AG04450 (cell line): Measurements from ENCODE around the gene NEURL2. TPM values are rescaled to one million over a fixed set of nuclear protein-coding genes. Genes with fewer than 3 reads are reported as not detected.

Source experiments
- CTCF ChIA-PET: fragments of 300-600, 350-600 bp; formaldehyde crosslinking; extraction: SDS; loops from one replicate; lab custom pipeline; 2022; ENCODE audit warnings: antibody characterized with exemption, inconsistent platforms; lab: Charles Lee
- POLR2A ChIA-PET: fragments of 350-600 bp; formaldehyde crosslinking; extraction: SDS; loops from one replicate; lab custom pipeline; 2021; ENCODE audit warnings: antibody characterized with exemption, inconsistent platforms; lab: Yijun Ruan, JAX
- DNase-seq: peaks from one replicate; pipeline ENCODE4 v3.0.0-alpha.2; 2011; ENCODE audit warnings: low read depth, low spot score
- H3K27ac ChIP-seq: one replicate; pipeline ENCODE4 v1.5.1; 2012; ENCODE audit warnings: low read depth, low read length, control low read depth
- H3K27me3 ChIP-seq: one replicate; pipeline ENCODE4 v1.6.0; 2012; ENCODE audit warnings: low read length; ENCODE audit not compliant: control insufficient read depth, insufficient read depth
- H3K4me3 ChIP-seq: 2 replicates; pipeline ENCODE4 v1.5.1; 2011; ENCODE audit warnings: mild to moderate bottlenecking, low read depth, low read length, control low read depth
- H3K9me3 ChIP-seq: 2 replicates; pipeline ENCODE4 v1.5.1; 2012; ENCODE audit warnings: low read length; ENCODE audit not compliant: control insufficient read depth, insufficient read depth
- CTCF ChIP-seq: IDR thresholded peaks from 2 replicates; pipeline ENCODE4 v1.5.1; 2011; ENCODE audit warnings: low read depth, low read length, control low read depth, inconsistent platforms
- polyA plus RNA-seq: library from polyadenylated mRNA; depleted of rRNA; stranded (reverse); fragments of >200 nt; gene quantifications from 2 replicates; pipeline ENCODE4 v1.2.3, GENCODE V29; 2011

Gene NEURL2
- polyA plus RNA-seq, 1 experiment = 1.1 TPM

DNA sequence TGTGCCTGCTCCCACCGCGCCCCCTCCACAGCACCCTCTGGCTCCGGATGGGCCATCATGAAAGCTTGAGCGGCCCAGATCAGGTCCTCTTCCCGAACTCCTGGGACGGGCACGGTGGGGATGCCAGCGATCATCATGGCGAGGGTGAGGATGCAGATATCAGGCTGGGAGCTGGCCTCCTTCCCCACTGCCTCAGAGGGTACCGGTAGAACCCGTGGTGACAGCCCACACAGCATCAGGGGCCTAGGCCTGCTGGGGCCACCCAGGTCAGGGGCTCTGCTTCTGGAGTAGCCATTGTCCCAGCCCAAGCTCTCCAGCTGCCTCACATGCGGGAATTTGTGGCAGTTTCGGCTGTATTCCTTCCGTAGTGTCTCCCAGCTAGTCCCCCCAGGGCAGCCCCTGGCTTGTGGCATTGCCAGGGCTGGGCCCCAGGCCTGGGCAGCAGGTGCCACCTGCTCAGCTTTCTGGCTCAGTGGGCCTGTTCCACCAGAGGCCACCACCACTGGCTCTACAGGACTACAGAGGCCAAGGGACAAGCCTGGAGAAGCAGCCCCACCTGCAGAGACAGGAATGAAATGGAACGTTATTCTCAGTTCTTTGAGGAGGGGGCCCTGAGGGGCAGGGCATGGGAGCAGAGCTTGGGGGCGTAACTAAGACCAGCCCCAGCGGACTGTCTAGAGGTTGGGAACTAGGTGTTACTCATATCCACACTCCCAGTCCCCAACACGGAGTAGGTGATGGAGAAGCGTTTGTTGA is 4.2 kb downstream of the NEURL2 start:
- Histone ChIP-seq H3K27me3 (no peaks in the 10 kb centered on the region), H3K27ac (no peak overlapping the region), H3K4me3 (no peak overlapping the region), H3K9me3 (no peaks in the 10 kb centered on the region; the same call in 1 of the 2 replicates)
- DNase-seq = no peak
- ChIA-PET POLR2A (no interaction called here), CTCF (no interaction called here)
- no peak for TF ChIP-seq CTCF

DNA sequence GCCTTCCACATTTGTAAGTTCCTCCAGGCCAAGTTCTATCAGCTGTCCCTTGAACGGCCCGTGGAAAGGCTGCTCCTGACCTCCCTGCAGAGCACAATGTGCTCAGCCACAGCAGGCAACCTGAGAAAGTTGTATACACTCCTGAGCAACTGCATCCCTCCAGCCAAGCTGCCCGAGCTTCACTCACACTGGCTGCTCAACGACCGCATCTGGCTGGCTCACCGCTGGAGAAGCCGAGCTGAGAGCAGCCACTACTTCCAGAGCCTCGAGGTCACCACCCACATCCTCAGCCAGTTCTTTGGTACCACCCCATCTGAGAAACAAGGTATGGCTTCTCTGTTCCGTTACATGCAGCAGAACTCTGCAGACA is 7.9 kb downstream of the NEURL2 start:
- no peak for TF ChIP-seq CTCF
- ChIA-PET POLR2A (no interaction called here), CTCF (interaction anchor here (1.3 to 1.7 kb wide), 2 partner anchors 8 to 87 kb away, joined by 3 to 8 read pairs; no protein-coding TSS in a partner anchor)
- Histone ChIP-seq H3K27ac (no peak overlapping the region), H3K9me3 (no peaks in the 10 kb centered on the region), H3K4me3 (no peak overlapping the region), H3K27me3 (no peaks in the 10 kb centered on the region)
- DNase-seq = no peak

GRCh38 chr20:45882469-45883099 is 8.4 kb downstream of the NEURL2 start:
- TF ChIP-seq CTCF = no peak
- CTCF ChIA-PET = interaction anchor here (1.3 to 1.7 kb wide), 3 partner anchors 9 to 88 kb away, joined by 3 to 8 read pairs (median 8); no protein-coding TSS in a partner anchor
- Histone ChIP-seq H3K4me3 (no peak overlapping the region), H3K27me3 (no peaks in the 10 kb centered on the region), H3K27ac (no peak overlapping the region), H3K9me3 (no peaks in the 10 kb centered on the region)
- POLR2A ChIA-PET = no interaction called here
- no peak for DNase-seq

GRCh38 chr20:45880988-45881788 is 9.8 kb downstream of the NEURL2 start, which contains the start of gene ZSWIM1:
Gene ZSWIM1 (plus strand): TSS chr20:45881227. CDS start chr20:45882593, 1,366 bp downstream.
- peak within 1 kb of the TSS; percentile 21 for H3K27ac ChIP-seq
- no peak for TF ChIP-seq CTCF
- no peaks in the 10 kb centered on the region for H3K27me3 ChIP-seq
- POLR2A ChIA-PET = interaction anchor here (0.6 to 1.8 kb wide), 11 partner anchors 9 to 102 kb away, joined by 3 to 16 read pairs (median 3); partner anchors contain the start of genes ACOT8, CTSA, NEURL2 and UBE2C
- DNase-seq = peak; percentile 98
- H3K9me3 ChIP-seq = no peaks in the 10 kb centered on the region
- CTCF ChIA-PET = interaction anchor here (0.7 to 2.5 kb wide), 5 partner anchors 9 to 89 kb away, joined by 3 to 19 read pairs (median 8); no protein-coding TSS in a partner anchor
- peak within 1 kb of the TSS; percentile 96 for H3K4me3 ChIP-seq
